ENCODE data around the gene SZT2.

Gene SZT2

DNA sequence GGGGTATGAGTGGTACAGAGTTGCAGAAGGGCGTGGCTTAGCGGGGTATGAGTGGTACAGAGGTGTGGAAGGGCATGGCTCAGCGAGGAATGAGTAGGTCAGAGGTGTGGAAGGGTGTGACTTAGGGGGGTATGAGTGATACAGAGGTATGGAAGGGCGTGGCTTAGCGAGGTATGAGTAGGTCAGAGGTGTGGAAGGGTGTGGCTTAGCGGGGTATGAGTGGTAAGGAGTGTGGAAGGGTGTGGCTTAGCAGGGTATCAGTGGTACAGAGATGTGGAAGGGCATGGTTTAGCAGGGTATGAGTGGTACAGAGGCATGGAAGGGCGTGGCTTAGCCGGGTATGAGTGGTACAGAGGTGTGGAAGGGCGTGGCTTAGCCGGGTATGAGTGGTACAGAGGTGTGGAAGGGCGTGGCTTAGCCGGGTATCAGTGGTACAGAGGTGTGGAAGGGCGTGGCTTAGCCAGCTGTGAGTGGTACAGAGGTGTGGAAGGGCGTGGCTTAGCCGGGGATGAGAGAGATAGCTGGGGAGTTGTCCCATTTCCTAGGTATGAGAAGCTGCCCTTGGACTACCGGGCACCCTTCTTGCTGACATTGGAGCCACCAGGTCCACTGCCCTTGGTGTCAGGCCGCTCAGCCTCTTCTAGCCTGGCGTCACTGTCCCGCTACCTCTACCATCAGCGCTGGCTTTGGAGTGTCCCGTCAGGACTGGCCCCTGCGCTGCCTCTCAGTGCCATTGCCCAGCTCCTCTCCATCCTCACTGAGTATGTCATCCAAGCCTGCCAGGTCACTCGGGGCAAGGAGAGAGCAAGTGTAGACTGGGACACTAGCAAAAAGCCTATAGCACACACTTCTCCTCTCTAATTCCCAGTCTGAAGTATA is 34.2 kb downstream of the SZT2 start:
- no peak for DNase-seq (ENCODE audit: low spot score)

DNA sequence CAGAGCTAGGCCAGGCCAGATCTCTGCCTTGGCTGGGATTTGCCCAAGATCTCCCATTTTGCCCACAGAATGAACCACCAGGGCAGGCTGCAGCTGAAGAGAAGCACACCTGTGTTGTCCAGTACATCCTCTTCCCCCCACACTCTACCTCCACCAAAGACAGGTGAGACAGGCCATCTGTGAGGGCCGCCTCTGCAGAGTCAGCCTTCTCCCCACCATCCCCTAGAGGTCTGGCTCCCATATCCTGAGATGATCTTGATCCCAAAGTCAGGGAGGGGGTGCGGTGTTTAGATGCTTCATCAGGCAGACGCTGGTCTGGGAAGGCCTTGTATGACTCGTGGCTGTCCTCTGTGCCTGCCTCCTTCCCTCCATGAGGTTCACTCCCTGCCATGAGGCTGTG is 35.3 kb downstream of the SZT2 start:
- DNase-seq (ENCODE audit: low spot score): no peak

DNA sequence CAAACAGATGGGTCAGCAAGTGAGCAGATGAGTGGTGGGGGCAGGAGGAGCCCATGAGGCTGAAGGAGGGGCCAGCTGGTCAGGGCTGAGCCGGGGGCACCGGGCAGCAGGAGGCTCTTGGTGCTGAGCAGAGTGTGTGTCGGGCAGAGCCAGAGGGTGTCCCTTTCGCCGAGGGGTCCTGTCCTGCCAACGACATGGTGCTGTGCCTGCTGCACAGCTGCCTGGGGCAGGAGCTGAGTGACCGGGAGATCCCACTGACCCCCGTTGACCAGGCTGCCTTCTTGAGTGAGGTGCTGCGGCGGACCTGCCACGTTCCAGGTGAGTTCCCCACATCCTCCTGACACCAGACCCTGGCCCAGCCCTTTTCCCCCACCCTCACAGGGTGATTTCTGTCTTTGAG is 36.5 kb downstream of the SZT2 start:
- no peak for DNase-seq (ENCODE audit: low spot score)

DNA sequence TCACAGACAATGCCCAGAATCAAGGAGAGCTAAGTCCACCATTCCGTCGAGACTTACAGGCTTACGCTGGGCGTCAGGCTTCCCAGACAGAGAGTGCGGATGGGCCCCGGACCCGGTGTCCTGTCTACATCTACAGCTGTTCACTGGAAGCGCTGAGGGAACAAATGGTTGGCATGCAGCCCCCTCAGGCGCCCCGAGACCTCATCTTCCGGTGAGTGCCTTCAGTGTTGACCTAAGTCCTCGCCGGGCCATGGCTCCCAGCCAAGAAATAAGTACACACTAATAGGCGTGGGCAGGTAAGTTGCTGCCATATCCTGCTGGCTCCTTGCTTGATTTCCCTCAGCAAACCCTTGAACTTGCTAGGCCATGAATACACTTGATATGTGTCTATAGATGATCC is 37.8 kb downstream of the SZT2 start:
- no peak for DNase-seq (ENCODE audit: low spot score)

DNA sequence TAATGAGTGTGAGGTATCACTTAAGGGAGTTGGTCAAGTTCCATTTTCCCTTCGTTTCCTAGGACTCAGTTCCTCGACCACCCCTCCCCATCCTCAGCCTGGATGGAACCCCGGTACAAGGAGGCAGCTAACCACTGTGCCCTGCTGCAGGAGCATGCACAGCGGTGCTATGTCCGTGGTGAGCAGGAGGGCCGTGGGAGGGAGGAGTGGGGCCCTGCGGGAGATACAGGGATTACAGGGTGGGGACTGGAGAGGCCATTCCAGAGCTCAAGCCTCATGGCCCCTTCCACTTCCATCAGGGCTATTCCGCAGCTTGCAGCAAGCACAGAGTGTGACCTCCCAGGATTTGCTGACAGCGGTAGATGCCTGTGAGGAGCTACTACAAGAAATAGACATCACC is 38.2 kb downstream of the SZT2 start:
- no peak for DNase-seq (ENCODE audit: low spot score)

DNA sequence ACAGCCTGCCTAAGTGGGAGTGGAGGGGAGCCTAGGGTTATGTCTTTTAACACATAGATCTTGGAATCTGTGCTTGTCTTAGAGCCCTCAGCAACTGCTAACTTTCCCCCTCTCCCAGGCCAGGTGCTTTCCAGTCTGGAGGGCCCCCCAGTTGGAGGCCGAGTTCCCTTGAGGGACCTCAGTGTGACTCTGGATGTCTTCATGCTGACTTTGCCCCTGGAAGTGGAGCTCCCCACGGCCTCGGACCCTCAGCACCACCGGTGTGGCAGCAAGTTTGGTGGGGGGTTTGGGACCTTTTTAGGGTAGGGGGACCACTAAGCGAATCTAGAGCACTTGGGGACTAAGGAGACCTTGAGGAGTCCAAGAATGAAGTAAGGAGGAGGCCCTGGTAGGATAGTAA is 41.1 kb downstream of the SZT2 start:
- DNase-seq (ENCODE audit: low spot score): no peak

DNA sequence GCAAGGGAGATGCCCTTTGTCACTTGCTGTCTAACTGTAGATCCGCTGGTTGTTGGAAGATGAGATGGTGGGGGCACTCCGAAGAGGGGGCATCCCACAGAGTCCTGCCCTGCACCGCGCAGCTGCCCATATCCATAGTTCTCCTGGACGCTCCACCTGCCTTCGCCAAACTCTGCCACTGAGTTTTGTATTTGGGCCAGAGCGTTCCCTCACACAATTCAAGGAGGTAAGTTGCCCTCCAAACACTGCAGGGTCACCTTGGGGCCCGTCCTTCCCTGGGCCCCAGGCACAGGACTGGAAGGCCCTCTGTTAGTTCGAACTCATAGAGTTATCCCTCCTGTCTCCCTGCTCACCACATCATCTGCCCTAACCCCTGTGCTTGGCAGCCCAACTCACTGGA is 42.0 kb downstream of the SZT2 start:
- DNase-seq (ENCODE audit: low spot score): no peak

DNA sequence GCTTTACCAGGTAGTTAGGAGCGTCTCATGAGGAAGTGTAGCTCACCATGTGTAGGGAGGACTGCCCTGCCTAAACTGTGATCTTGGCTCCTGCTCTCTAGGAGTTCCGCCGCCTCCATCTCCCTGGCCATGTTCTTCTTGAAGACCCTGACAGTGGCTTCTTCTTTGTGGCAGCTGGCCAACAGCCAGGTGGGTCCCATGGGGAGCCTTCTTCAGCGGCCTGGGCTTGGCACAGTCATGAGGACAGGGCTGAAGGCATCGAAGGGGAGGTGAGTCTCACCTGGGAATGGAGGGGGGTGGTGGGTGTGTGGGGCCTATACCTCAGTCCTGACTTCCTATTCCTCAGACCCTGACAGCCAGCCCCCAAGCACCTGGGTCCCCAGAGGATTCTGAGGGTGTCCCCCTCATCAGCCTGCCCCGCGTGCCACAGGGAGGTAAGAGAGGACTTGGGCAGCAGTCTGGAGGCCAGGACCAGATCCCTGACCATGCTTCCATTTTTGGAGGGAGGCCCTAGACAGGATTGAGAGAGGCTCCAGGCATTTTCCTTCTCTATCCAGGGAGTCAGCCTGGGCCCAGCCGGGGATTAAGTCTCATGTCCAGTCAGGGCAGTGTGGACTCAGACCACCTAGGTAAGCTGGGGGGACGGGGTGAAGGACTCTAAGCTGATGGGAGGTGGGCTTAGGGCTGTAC is 42.6 kb downstream of the SZT2 start:
- DNase-seq (ENCODE audit: low spot score): no peak

DNA sequence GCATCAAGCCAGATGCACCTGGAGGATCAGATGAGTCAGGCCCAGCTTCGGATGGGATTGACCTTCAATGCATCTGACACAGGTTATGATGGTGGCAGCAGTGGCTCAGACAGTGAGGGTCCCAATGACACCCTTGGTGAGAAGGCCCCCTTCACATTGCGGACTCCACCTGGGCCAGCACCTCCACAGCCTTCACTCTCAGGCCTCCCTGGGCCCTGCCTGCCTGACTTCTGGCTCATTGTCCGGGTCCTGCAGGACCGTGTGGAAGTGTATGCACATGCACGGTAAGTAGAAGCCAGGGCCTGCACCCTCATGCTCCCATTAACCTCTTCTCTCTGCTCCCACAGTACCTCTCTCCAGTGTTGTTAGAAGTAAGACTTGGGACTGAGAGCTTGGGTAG is 43.2 kb downstream of the SZT2 start:
- no peak for DNase-seq (ENCODE audit: low spot score)

DNA sequence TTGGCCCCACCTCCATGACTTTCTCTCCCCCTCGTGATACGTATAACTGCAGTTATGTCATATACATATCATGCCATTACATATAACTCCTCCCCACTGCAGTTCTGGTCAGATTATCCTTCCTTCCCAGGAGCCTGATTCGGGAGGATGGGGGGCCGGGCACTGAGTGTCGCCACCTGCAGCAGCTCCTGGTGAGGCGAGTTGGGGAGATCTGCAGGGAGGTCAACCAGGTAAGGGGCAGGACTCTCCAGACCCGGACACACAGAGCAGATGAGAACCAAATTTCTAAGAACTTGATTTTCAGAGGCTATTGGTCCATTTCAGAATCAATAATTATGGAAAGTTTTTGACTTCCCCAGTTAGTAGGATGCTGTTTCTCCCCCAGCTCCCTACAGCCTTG is 44.6 kb downstream of the SZT2 start:
- DNase-seq (ENCODE audit: low spot score): no peak

DNA sequence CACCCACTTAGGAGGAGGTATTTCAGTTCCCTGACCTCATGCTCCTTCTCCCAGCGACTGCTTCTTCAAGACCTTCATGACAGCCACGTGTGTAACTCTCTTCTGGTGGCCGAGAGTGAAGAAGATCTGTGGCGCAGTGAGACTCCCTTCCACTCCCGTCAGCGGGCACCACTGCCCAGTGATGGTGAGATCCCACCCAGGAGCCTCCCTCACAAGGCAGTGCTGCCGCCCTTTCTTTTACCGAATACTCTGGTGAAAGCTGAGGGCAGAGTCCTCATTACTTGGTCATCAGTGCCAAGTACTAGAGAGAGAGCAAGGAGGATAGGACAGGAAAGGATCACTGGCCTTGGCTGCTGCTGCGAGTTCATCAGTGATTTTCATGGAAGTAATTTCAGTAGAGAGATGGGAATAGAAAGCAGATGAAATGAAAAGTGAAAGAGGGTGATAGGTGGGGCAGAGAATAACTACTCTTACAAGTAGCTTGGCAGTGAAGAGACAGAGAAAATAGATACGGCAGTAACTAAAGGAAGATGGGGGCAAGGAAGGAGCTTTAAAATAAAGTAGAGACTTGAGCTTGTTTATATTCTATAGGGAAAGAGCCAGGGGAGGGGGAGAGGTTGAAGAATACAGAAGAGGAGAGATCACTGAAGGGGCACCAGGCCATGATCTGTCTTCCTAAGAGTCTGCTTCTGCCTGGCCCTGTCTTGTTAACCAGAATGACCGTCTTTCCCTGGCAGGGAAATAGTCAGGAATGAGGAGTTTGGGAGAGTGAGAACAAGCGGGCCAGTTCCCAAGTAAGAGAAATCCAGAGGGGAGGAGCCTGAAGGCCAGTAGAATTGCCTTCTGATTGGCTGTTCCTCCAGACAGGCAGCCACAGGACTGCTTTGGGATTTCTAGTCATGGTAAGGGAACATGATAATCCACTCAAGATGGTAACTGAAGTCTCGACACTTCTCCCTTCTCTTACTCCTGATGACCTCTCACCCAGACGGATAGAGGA is 45.7 kb downstream of the SZT2 start:
- DNase-seq (ENCODE audit: low spot score): no peak

DNA sequence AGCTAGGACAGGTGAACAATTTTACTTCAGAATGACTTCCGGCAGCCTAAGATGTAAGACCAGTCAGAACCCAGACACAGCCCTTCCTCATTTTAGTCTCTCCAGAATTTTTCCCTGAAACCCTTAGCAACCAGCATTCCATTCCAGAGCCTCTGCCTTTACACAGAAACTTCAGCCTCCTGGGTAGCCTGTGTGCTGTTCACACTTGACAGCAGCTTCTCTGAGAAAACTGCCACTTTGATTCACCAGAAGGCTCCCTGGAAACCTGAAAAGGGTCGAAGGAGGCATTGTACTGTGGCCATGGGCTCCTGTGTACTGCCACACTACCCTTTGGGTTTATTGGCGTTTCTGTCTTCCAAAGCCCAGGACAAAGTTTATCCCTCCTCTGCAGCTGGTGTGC is 46.7 kb downstream of the SZT2 start:
- no peak for DNase-seq (ENCODE audit: low spot score)

DNA sequence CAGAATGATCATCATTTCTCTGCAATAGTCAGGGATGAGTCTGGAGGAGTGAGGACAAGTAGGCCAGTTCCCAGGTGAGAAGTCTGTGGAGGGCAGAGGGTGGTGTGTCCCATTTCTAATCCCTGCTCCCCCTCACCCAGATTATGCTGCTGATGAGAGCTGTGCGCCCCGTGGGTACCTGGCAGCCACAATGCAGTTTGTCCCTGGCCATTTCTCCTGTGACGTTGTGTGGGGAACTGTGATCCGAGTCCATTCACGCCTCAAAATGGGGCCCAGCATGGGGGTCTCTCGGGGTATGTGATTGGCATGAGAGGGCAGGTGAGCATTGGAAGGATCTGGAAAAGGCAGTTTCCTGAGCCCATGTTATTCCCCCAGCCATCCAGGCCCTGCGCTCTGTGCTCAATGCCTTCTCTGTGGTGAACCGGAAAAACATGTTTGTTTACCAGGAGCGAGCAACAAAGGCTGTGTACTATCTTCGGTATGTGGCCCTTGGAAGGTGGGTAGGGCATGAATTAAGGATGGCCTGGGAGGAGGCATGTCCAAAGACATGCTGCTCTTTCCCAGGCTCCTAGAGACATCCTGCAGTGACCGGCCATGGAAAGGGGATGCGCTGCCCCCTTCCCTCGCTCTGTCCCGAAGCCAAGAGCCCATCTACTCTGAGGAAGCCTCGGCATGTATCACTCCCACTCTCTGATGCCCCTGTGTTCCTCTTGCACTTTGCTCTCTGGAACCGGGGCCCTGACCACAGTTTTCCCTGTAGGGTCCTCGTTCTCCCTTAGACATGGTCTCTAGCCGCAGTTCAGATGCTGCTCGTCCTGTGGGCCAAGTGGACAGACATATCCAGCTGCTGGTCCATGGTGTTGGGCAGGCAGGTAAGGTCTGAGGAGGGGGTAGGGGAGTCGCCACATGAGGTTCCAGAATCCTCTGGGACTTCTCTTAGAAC is 47.6 kb downstream of the SZT2 start:
- no peak for DNase-seq (ENCODE audit: low spot score)

DNA sequence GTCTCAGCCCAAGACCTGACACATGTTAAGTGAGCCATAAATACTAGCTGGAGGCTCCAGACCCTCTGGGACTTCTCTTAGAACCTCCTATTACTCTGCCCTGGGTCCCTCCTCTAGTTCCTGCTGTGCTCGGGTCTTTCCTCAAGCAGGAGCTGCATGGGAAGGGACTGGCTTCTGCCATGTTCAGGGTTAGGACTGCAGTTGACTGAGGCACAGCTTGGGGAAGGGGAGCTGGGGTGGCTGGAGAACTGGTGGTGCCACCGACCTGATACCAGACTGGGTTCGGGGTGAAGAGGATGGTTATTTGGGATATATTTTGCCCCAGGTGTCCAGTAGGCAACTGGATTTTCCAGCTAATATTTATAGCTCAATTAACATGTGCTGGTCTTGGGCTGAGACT is 48.3 kb downstream of the SZT2 start:
- DNase-seq (ENCODE audit: low spot score): no peak

DNA sequence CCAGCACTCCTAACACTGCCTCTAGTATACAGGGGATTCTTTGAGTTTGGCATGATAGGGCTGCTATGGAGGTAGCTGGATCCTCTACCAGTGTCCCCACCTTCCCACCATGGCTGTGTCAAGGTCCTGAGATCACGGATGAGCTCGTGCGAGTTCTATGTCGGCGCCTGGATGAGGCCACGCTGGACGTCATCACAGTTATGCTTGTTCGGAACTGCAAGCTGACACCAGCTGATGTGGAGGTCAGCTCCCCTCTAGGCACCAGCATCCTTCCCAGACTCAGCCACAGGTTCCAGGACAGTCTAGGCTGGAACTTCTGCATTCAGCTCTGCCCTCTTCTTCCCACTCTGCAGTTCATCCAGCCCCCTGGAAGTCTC is 48.9 kb downstream of the SZT2 start:
- no peak for DNase-seq (ENCODE audit: low spot score)

DNA sequence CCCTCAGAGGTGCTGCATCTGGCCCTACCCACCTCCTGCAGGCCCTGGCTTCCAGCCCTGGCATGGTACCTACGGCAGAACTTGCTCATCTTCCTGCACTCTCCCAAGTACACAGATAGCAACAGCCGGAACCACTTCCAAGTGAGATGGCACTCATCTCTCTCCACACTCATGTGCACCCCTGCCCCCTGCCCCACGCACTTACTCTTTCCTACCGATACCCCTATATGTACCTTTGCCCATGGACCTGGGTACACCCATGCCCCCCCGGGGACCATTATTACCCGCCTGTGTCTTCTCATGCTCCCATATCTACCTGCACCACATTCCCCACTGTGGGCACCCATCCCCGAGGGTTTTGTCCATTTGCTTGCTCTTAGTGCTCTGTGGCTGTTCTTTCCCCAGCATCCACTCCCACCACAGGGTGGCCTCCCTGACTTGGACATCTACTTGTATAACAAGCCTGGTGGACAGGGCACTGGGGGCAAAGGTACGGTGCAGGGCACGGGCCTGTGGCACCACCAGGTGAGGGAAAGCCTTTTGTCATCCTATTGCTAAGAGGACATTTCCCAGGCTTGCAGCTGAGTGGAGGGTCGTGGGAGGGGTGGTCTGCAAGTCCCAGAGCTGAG is 49.4 kb downstream of the SZT2 start:
- DNase-seq (ENCODE audit: low spot score): no peak

DNA sequence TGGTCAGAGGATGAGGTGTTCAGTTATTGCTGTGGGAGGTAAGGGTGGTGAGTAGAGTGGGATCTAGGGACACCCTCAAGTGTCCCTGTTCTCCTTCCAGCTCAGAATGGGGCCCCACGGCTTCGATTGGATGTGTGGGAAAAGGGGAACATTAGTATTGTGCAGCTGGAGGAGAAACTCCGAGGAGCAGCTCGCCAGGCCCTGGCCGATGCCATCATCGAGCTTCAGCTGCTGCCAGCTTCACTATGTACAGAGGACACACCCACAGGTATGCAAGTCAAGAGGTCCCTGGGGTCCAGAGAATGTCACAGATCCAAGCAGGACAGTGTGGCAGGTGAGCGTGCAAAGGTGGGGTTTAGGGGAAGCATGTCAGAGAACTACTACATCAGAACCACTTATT is 50.1 kb downstream of the SZT2 start:
- no peak for DNase-seq (ENCODE audit: low spot score)

DNA sequence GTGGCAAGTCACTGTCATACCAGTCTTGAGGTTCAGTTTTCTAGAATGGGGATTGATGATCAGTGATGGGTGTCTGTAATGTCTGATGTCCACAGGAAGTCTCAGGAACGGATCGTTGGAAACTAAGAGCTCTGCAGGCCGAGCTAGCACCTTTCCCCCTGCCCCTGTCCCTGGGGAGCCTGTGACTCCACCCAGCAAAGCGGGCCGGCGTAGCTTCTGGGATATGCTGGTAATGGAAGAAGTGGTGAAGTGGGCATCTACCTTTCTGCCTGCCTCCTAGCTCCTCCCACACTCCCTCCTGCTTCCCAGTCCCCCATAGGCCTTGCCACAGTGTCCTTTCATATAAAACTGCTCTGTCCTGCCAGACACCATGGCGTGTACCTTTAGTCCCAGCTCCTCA is 50.7 kb downstream of the SZT2 start:
- no peak for DNase-seq (ENCODE audit: low spot score)

DNA sequence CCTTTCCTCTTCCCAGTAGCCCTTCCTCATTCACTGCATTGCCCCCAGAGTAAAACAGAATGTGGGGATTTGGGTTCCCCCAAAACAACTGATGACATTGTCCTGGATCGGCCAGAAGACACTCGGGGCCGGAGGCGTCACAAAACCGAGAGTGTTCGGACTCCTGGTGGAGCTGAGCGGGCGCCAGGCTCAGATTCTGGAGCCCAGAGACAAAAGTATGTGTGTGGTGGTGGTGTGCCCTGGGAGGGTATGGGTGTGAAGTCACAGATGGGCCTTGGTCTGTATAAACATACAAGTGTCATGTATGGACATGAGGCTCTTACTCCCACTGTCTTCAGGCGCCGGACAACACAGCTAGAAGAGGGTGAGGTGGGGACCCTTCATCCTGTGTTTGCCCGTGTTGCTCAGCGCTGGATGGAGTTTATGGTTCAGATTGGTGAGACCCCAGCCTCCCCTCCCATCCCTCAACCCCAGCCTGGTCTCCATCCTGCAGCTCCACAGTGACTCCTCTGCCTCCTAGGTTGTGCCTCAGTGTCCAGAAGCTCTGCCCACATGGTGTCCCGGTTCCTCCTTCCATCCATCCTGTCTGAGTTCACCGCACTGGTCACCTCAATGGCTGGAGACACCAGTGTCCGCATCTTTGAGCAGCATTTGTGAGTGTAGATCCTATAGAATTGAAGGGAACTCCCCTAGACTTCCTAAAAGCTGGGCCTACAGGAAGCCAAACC is 51.6 kb downstream of the SZT2 start:
- no peak for DNase-seq (ENCODE audit: low spot score)

Data from putamen (tissue), 1 donor.